Measurements from ENCODE around the gene IL19.

The IL19 gene

DNA sequence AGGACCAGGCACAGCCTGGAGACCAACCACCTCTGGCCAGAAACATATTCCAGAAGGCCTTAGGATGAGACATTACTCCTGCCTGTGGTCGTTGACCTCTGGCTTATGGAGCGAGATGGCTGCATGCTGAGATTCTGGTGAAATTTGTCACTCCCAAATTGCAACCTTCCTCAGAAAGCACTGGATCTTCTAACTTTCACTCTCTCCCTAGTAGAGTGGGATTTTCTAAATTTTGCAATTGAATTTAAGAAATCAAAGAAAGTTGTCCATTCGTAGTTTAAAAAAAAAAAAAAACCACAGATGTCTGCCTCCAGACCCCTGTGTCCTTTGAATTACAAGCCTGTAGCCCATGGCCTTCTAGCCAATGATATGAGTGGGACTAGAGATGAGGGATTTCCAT, 30.3 kb downstream of the IL19 start:
- H3K4me1 ChIP-seq (ENCODE audit: control insufficient read depth, insufficient read depth, low read length, poor library complexity, severe bottlenecking) = peaks cover 5% of the 10 kb centered on the region
- no peak overlapping the region for H3K4me3 ChIP-seq (ENCODE audit: extremely low read depth, insufficient read depth, low read length, poor library complexity, severe bottlenecking)
- no peaks in the 10 kb centered on the region for H3K9me3 ChIP-seq (ENCODE audit: control insufficient read depth, low read length)
- 100% methylated on average over 1 to 2 of the region's 3 CpGs for WGBS, 2 experiments (ENCODE audit: insufficient coverage in 2 of 2)
- no peaks in the 10 kb centered on the region for H3K36me3 ChIP-seq (ENCODE audit: control insufficient read depth, insufficient read depth, low read length)
- H3K27ac ChIP-seq (ENCODE audit: low read depth, low read length, severe bottlenecking) = no peak overlapping the region

- Histone ChIP-seq H3K27ac (ENCODE audit: low read depth, low read length, severe bottlenecking) (no peak overlapping the region), H3K4me1 (ENCODE audit: control insufficient read depth, insufficient read depth, low read length, poor library complexity, severe bottlenecking) (peaks cover 5% of the 10 kb centered on the region), H3K9me3 (ENCODE audit: control insufficient read depth, low read length) (no peaks in the 10 kb centered on the region), H3K36me3 (ENCODE audit: control insufficient read depth, insufficient read depth, low read length) (no peaks in the 10 kb centered on the region), H3K4me3 (ENCODE audit: extremely low read depth, insufficient read depth, low read length, poor library complexity, severe bottlenecking) (no peak overlapping the region)
- 100% methylated on average over 1 of the region's 1 CpG for WGBS, 2 experiments (ENCODE audit: insufficient coverage in 2 of 2)
These were observed 30.9 kb downstream of the IL19 start for GRCh38 chr1:206801467-206801866.

DNA sequence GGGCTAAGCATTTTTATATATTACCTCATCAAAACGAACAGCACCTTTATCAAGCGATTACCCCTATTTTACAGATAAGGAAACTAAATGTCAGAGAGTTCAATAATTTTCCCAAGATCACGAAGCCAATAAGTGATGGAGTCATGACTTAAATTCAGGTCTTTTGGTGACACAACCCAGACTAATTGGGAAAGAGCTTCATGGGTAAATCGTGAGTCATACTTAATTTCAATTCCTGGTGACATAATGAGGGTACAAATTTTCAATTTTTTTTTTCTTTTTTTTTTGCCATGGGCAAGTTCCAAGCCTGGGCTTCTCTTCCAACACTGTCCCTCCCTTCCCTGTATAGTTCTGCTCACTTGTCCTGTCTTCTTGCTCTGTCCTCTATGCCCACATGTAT, 31.8 kb downstream of the IL19 start:
- H3K9me3 ChIP-seq (ENCODE audit: control insufficient read depth, low read length) = no peaks in the 10 kb centered on the region
- H3K4me3 ChIP-seq (ENCODE audit: extremely low read depth, insufficient read depth, low read length, poor library complexity, severe bottlenecking) = no peak overlapping the region
- WGBS, 2 experiments (ENCODE audit: insufficient coverage in 2 of 2) = 92% methylated on average over 3 of the region's 4 CpGs; no CpG with 5 or more reads in 1 of the 2 experiments
- no peak overlapping the region for H3K27ac ChIP-seq (ENCODE audit: low read depth, low read length, severe bottlenecking)
- peaks cover 5% of the 10 kb centered on the region for H3K4me1 ChIP-seq (ENCODE audit: control insufficient read depth, insufficient read depth, low read length, poor library complexity, severe bottlenecking)
- no peaks in the 10 kb centered on the region for H3K36me3 ChIP-seq (ENCODE audit: control insufficient read depth, insufficient read depth, low read length)

DNA sequence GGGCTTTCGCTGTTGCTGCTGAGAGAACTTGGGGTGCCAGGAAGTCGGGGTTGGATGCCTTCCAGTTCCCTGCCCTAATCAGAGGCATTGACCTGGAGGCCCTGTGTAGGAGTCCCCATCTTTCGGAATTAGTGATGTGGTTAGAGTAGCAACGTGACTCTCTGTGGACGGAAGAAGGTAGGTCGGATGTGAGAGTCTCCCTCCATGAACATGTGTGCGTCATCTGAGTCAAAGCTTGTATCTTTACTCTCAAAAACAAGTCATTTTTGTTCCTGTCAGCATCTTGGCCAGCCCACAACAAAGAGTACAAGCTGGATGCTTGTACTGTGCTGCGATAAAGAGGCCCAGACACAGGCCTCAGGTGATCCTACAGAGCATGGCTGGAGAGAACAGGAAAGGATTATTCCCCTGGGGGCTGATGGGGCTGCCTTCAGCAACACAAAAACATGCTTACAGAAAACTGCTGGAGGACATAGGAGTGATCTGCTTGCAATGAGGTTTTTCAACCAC, 32.7 kb downstream of the IL19 start:
- Histone ChIP-seq H3K27ac (ENCODE audit: low read depth, low read length, severe bottlenecking) (no peak overlapping the region), H3K9me3 (ENCODE audit: control insufficient read depth, low read length) (no peaks in the 10 kb centered on the region), H3K36me3 (ENCODE audit: control insufficient read depth, insufficient read depth, low read length) (no peaks in the 10 kb centered on the region), H3K4me1 (ENCODE audit: control insufficient read depth, insufficient read depth, low read length, poor library complexity, severe bottlenecking) (peaks cover 5% of the 10 kb centered on the region), H3K4me3 (ENCODE audit: extremely low read depth, insufficient read depth, low read length, poor library complexity, severe bottlenecking) (no peak overlapping the region)
- WGBS, 2 experiments (ENCODE audit: insufficient coverage in 2 of 2) = 90 to 96% methylated on average over 7 to 8 of the region's 8 CpGs

GRCh38 chr1:206804156-206804737, 33.7 kb downstream of the IL19 start:
- Histone ChIP-seq H3K27ac (ENCODE audit: low read depth, low read length, severe bottlenecking) (no peak overlapping the region), H3K9me3 (ENCODE audit: control insufficient read depth, low read length) (no peaks in the 10 kb centered on the region), H3K4me3 (ENCODE audit: extremely low read depth, insufficient read depth, low read length, poor library complexity, severe bottlenecking) (no peak overlapping the region), H3K36me3 (ENCODE audit: control insufficient read depth, insufficient read depth, low read length) (no peaks in the 10 kb centered on the region), H3K4me1 (ENCODE audit: control insufficient read depth, insufficient read depth, low read length, poor library complexity, severe bottlenecking) (peaks cover 5% of the 10 kb centered on the region)
- 67% methylated on average over 1 of the region's 1 CpG; no CpG with 5 or more reads in 1 of the 2 experiments for WGBS, 2 experiments (ENCODE audit: insufficient coverage in 2 of 2)

- Histone ChIP-seq H3K36me3 (ENCODE audit: control insufficient read depth, insufficient read depth, low read length) (no peaks in the 10 kb centered on the region), H3K4me1 (ENCODE audit: control insufficient read depth, insufficient read depth, low read length, poor library complexity, severe bottlenecking) (peaks cover 5% of the 10 kb centered on the region), H3K9me3 (ENCODE audit: control insufficient read depth, low read length) (no peaks in the 10 kb centered on the region), H3K27ac (ENCODE audit: low read depth, low read length, severe bottlenecking) (no peak overlapping the region), H3K4me3 (ENCODE audit: extremely low read depth, insufficient read depth, low read length, poor library complexity, severe bottlenecking) (no peak overlapping the region)
- no CpG with 5 or more reads among the region's 1 CpG for WGBS, 2 experiments (ENCODE audit: insufficient coverage in 2 of 2)
These were observed 34.8 kb downstream of the IL19 start for GRCh38 chr1:206805357-206805756.

DNA sequence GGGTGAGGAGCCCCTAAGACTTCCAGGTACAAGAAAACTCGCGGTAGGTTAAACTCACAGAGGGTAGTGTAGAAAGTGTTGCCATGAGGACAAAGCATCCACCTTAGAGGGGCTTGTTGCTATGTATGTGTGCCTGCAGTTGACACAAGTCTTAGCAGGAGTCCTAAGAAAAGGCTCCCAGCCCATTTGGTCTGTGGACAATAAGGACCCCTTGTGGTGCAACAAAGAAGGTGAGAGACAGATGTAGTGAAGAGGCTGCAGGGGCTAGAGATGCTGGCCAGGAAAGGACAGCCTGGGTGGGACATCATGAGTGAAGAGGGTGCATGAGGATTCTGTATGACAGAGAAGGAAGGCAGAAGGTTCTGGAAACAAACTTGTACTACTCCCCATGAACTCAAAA, 38.0 kb downstream of the IL19 start:
- Histone ChIP-seq H3K9me3 (ENCODE audit: control insufficient read depth, low read length) (peaks cover 4% of the 10 kb centered on the region), H3K27ac (ENCODE audit: low read depth, low read length, severe bottlenecking) (no peak overlapping the region), H3K36me3 (ENCODE audit: control insufficient read depth, insufficient read depth, low read length) (no peaks in the 10 kb centered on the region), H3K4me1 (ENCODE audit: control insufficient read depth, insufficient read depth, low read length, poor library complexity, severe bottlenecking) (peaks cover 5% of the 10 kb centered on the region), H3K4me3 (ENCODE audit: extremely low read depth, insufficient read depth, low read length, poor library complexity, severe bottlenecking) (no peak overlapping the region)
- 42 to 53% methylated on average over 2 of the region's 2 CpGs for WGBS, 2 experiments (ENCODE audit: insufficient coverage in 2 of 2)

DNA sequence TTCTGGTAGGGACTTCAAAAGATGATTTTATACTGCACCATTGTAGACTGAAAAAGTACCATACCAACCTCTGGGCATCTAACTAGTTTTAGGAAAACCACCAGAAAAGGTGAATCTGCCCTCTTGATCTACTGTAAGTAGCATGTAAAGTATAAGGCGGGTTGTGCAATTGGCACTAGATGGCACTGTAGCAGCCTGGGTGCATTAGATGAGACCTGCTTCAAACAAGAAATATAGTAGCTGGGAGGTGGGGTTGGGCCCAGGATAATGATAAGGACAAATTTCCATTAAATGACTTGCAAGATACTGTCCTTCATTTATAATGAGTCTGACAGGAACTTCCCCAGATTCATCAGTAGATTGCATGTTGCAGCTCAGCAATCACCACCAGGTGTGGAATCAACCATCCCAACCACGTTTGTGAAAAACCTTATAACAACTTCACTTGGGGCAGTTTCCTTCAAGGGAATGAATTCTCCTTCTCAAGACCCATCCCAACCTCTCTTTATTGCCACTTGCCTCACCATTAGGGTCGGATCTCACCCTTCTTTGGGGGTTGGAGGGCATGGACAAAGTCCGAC, 39.0 kb downstream of the IL19 start:
- H3K27ac ChIP-seq (ENCODE audit: low read depth, low read length, severe bottlenecking) = no peak overlapping the region
- H3K36me3 ChIP-seq (ENCODE audit: control insufficient read depth, insufficient read depth, low read length) = no peaks in the 10 kb centered on the region
- H3K9me3 ChIP-seq (ENCODE audit: control insufficient read depth, low read length) = peaks cover 4% of the 10 kb centered on the region
- 69 to 75% methylated on average over 1 to 2 of the region's 4 CpGs for WGBS, 2 experiments (ENCODE audit: insufficient coverage in 2 of 2)
- H3K4me3 ChIP-seq (ENCODE audit: extremely low read depth, insufficient read depth, low read length, poor library complexity, severe bottlenecking) = no peak overlapping the region
- no peaks in the 10 kb centered on the region for H3K4me1 ChIP-seq (ENCODE audit: control insufficient read depth, insufficient read depth, low read length, poor library complexity, severe bottlenecking)

DNA sequence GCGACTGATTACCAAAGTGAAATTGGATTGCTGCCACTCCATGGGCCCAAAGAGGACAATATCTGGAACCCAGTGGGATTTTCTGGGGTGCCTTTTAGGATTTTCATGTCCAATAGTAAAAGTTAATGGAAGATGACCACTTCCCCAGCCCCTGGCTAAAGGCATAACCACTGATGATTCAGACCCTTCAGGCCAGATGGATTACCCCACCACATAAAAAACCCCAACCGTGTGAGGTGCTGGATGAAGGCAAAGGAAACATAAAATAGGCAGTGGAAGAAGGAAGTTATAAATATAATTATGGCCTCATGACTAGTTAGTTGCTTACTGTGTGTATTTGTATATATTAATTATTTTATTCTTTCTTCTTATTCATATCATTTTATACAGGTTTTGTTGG, 41.9 kb downstream of the IL19 start:
- no peak overlapping the region for H3K27ac ChIP-seq (ENCODE audit: low read depth, low read length, severe bottlenecking)
- WGBS, 2 experiments (ENCODE audit: insufficient coverage in 2 of 2) = 85 to 100% methylated on average over 1 of the region's 2 CpGs
- peaks cover 4% of the 10 kb centered on the region for H3K9me3 ChIP-seq (ENCODE audit: control insufficient read depth, low read length)
- no peak overlapping the region for H3K4me3 ChIP-seq (ENCODE audit: extremely low read depth, insufficient read depth, low read length, poor library complexity, severe bottlenecking)
- H3K4me1 ChIP-seq (ENCODE audit: control insufficient read depth, insufficient read depth, low read length, poor library complexity, severe bottlenecking) = no peaks in the 10 kb centered on the region
- H3K36me3 ChIP-seq (ENCODE audit: control insufficient read depth, insufficient read depth, low read length) = no peaks in the 10 kb centered on the region

GRCh38 chr1:206814716-206815341, 44.3 kb downstream of the IL19 start:
- no peak overlapping the region for H3K4me3 ChIP-seq (ENCODE audit: extremely low read depth, insufficient read depth, low read length, poor library complexity, severe bottlenecking)
- no peaks in the 10 kb centered on the region for H3K36me3 ChIP-seq (ENCODE audit: control insufficient read depth, insufficient read depth, low read length)
- 100% methylated on average over 1 of the region's 2 CpGs; no CpG with 5 or more reads in 1 of the 2 experiments for WGBS, 2 experiments (ENCODE audit: insufficient coverage in 2 of 2)
- no peak overlapping the region for H3K27ac ChIP-seq (ENCODE audit: low read depth, low read length, severe bottlenecking)
- H3K9me3 ChIP-seq (ENCODE audit: control insufficient read depth, low read length) = peaks cover 4% of the 10 kb centered on the region
- H3K4me1 ChIP-seq (ENCODE audit: control insufficient read depth, insufficient read depth, low read length, poor library complexity, severe bottlenecking) = no peaks in the 10 kb centered on the region

Measured in mesodermal cell (in vitro differentiated cells).